IgD-negative memory B cell (primary cell): ENCODE measurements around the gene MAD1L1. TPM values are rescaled to one million over a fixed set of nuclear protein-coding genes. Genes with fewer than 3 reads are reported as not detected.
A peak's percentile ranks its signal among the peaks of the same experiment; 100 is the strongest.

ENCODE experiments used
- H3K27ac Mint-ChIP-seq, 3 donors: one replicate each; pipeline ENCODE4 v1.8.0; 2020 to 2022; ENCODE audit warnings: mild to moderate bottlenecking in 3 of 3, mixed read lengths in 3 of 3, moderate library complexity in 1 of 3
- H3K27me3 Mint-ChIP-seq: one replicate; pipeline ENCODE4 v1.8.0; 2021; ENCODE audit warnings: mixed read lengths
- H3K36me3 Mint-ChIP-seq: one replicate; pipeline ENCODE4 v1.8.0; 2020; ENCODE audit warnings: mild to moderate bottlenecking, mixed read lengths
- H3K4me1 Mint-ChIP-seq, 3 donors: one replicate each; pipeline ENCODE4 v1.8.0; 2020 to 2022; ENCODE audit warnings: mixed read lengths in 3 of 3, mild to moderate bottlenecking in 1 of 3
- H3K4me3 Mint-ChIP-seq, 4 donors: one replicate each; pipeline ENCODE4 v1.8.0; 2020 to 2022; ENCODE audit warnings: mild to moderate bottlenecking in 4 of 4, mixed read lengths in 4 of 4, moderate library complexity in 3 of 4
- H3K9me3 Mint-ChIP-seq, 3 donors: one replicate each; pipeline ENCODE4 v1.8.0; 2020 to 2021; ENCODE audit warnings: mixed read lengths in 3 of 3, mild to moderate bottlenecking in 1 of 3
- polyA plus RNA-seq: library from polyadenylated mRNA; unstranded; fragments of 300-500 nt; fragmentation: Illumina TruSeq; gene quantifications from one replicate; pipeline ENCODE4 v1.2.3, GENCODE V29; 2021

The MAD1L1 gene
- polyA plus RNA-seq, 1 donor from 2014 or later, result 133 TPM

DNA sequence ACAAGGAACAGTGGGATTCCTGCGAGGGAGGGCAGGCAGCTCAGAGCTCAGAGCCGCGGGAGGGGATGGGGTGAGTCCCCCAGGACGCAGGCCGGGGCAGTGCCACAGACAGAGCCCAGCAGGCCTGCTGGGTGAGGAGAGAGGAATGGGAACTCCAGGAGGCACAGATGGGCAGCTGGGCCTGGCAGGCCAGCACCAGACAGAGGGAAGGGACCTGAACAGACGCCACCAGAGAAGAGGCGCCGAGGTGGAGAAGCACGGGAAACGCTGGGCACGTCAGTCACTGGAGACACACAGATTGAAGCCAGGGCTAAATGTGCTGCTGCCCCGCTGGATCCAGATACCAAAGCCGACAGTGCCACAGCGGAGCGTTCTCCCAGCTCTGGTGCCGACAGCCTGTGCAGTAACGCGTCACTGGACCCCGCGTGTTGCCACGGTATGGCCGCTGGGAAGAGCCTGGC is 225.8 kb downstream of the MAD1L1 start:
- peaks cover 7% of the 10 kb centered on the region for H3K36me3 Mint-ChIP-seq
- peaks cover 4 to 12% (median 11%) of the 10 kb centered on the region in 3 donors for H3K4me1 Mint-ChIP-seq
- no peaks in the 10 kb centered on the region for H3K9me3 Mint-ChIP-seq
- no peak overlapping the region for H3K4me3 Mint-ChIP-seq
- H3K27me3 Mint-ChIP-seq, result no peaks in the 10 kb centered on the region
- no peak overlapping the region for H3K27ac Mint-ChIP-seq

- Mint-ChIP-seq H3K4me1 (peaks cover 4 to 12% (median 11%) of the 10 kb centered on the region in 3 donors), H3K36me3 (peaks cover 7% of the 10 kb centered on the region), H3K27ac (peak overlapping the region in 1 of 3 donors; percentile 3), H3K9me3 (no peaks in the 10 kb centered on the region), H3K27me3 (no peaks in the 10 kb centered on the region), H3K4me3 (peak overlapping the region in 2 of 4 donors; percentile 61 to 76)
Measured at GRCh38 chr7:2006231-2006771, 226.4 kb downstream of the MAD1L1 start.

GRCh38 chr7:2005786-2006185 is 227.0 kb downstream of the MAD1L1 start:
- peak overlapping the region in 1 of 4 donors; percentile 76 for H3K4me3 Mint-ChIP-seq
- H3K9me3 Mint-ChIP-seq, result no peaks in the 10 kb centered on the region
- H3K4me1 Mint-ChIP-seq, result peaks cover 4 to 12% (median 11%) of the 10 kb centered on the region in 3 donors
- peak overlapping the region in 1 of 3 donors; percentile 3 for H3K27ac Mint-ChIP-seq
- H3K36me3 Mint-ChIP-seq, result peaks cover 6% of the 10 kb centered on the region
- H3K27me3 Mint-ChIP-seq, result no peaks in the 10 kb centered on the region

- Mint-ChIP-seq H3K4me1 (peaks cover 4 to 12% (median 11%) of the 10 kb centered on the region in 3 donors), H3K27me3 (no peaks in the 10 kb centered on the region), H3K27ac (no peak overlapping the region), H3K9me3 (no peaks in the 10 kb centered on the region), H3K36me3 (peaks cover 4% of the 10 kb centered on the region), H3K4me3 (peak overlapping the region in 1 of 4 donors; percentile 76)
Measured at GRCh38 chr7:2004841-2005725, 227.7 kb downstream of the MAD1L1 start.

DNA sequence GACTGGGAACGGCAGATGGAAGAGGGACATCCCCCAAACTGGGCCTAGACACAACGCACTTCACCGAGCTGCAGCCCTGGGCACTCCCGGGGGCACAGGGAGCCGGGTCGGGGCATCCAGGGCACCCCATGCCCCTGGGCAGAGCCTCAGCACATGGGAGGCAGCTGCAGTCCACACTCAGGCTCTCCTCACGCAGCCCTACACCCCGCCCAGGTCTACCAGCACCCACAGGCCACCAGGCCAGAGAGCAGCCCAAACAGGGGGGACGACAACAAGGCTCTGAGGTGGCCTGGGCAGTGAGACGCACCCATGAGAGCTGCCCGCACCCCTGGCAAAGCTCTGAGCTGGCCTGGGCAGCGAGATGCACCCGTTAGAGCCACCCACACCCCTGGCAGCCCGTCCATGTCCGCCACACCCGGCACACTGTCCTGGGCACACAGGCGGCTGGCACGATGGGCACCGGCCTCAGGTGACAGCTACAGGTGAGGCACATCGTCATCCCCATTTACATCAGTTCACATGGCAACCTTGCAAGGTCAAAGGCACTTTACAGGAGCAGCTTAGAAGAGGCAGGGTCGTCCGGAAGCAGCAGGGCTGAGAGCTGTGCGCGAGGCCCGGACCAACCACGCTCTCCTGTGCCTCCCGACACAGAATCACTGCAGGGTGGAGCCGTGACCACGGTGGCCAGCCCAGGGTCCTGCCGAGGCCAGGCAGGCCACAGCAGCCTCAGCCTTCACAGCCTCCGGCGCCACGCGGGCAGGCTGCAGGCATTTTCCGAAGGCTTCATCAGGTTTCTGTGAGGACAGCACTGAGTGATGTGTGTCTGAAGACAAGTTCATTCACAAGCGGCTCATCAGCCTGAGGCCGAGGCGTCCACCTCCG is 228.6 kb downstream of the MAD1L1 start:
- Mint-ChIP-seq H3K9me3 (no peaks in the 10 kb centered on the region), H3K4me3 (no peak overlapping the region), H3K4me1 (peaks cover 4 to 13% (median 11%) of the 10 kb centered on the region in 3 donors), H3K36me3 (peaks cover 7% of the 10 kb centered on the region), H3K27me3 (no peaks in the 10 kb centered on the region), H3K27ac (no peak overlapping the region)

- peaks cover 7% of the 10 kb centered on the region for H3K36me3 Mint-ChIP-seq
Measured at GRCh38 chr7:2003451-2003930, 229.3 kb downstream of the MAD1L1 start.

DNA sequence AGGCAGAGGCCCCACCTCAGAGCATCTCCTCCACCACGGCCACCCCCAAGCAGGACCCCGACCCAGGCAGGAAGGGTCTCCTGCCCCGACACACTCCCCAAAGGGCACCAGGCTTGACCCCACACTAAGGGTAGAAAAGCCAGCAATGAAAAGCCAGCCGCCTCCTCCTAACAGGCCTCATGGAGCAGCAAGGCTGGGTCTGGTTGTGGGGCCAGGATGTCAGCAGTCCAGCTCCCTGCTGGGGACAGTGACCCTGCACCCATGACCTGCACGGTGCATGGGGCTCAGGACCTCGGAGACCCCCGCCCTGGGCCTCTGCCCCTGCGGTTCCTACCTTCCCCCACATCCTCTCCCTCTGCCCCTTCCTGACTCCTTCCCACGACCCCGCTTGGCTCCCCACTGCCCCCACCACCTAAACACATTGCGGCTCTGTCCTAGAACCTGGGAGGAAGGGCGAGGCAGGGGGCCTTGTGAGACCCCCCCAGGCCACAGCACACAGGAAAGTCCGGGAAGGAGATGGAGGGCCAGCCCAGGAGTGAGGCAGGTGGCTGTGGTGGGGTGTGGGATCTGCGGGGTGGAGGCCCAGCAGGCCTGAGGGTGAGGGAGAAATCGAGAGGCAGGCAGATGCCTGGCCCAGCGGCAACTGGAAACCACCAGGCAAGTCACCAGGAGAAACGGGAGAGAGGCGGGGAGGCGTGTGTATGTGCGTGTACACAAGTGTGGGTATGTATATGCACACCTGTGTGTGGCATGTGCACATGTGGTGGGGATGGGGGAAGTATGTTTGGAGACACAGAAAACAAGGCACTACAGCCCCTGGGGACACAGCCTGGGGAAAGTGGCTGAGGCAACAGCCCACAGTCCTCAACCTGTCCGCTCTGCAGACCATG is 229.9 kb downstream of the MAD1L1 start:
- Mint-ChIP-seq H3K9me3 (no peaks in the 10 kb centered on the region), H3K27ac (no peak overlapping the region), H3K4me1 (peaks cover 4 to 13% (median 11%) of the 10 kb centered on the region in 3 donors), H3K27me3 (no peaks in the 10 kb centered on the region), H3K36me3 (peaks cover 7% of the 10 kb centered on the region), H3K4me3 (no peak overlapping the region)

More at GRCh38 chr7:2003451-2003930, 229.3 kb downstream of the MAD1L1 start:
- Mint-ChIP-seq H3K4me3 (no peak overlapping the region), H3K27ac (no peak overlapping the region), H3K9me3 (no peaks in the 10 kb centered on the region), H3K27me3 (no peaks in the 10 kb centered on the region), H3K4me1 (peaks cover 4 to 13% (median 11%) of the 10 kb centered on the region in 3 donors)

- Mint-ChIP-seq H3K27me3 (no peaks in the 10 kb centered on the region), H3K27ac (no peak overlapping the region), H3K36me3 (peaks cover 7% of the 10 kb centered on the region), H3K4me3 (no peak overlapping the region), H3K4me1 (peaks cover 4 to 13% (median 10%) of the 10 kb centered on the region in 3 donors), H3K9me3 (no peaks in the 10 kb centered on the region)
Measured at GRCh38 chr7:2001601-2002442, 230.9 kb downstream of the MAD1L1 start.

DNA sequence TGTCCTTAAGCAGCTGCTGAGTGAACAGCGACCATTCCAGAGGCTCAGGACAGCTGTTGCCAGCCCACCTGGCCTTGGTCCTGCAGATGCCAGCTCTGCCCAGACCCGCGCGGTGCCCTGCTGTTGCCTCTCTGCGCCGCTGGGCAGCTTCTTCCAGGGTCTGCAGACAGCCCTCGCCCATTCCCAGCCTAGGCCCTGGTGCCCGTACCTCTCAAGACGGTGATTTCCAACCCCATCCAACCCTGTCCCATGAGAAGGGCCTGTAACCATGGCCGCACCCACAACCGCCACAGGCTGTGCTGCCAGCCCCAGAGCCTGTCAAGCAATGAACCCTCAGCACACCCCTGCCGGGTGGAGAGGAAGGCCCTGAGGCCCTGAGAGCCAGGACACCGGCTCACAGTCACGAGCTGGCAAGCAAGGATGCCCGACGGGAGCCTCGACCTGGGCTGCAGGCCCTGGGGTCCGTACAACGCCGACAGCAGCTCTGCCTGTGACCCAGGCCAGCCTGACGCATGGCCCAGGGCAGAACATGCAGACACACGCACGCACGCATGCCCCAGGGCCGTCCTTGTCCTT is 231.9 kb downstream of the MAD1L1 start:
- peaks cover 7% of the 10 kb centered on the region for H3K36me3 Mint-ChIP-seq
- H3K27ac Mint-ChIP-seq, result no peak overlapping the region
- no peak overlapping the region for H3K4me3 Mint-ChIP-seq
- peaks cover 4 to 10% (median 5%) of the 10 kb centered on the region in 3 donors for H3K4me1 Mint-ChIP-seq
- no peaks in the 10 kb centered on the region for H3K9me3 Mint-ChIP-seq
- H3K27me3 Mint-ChIP-seq, result no peaks in the 10 kb centered on the region

DNA sequence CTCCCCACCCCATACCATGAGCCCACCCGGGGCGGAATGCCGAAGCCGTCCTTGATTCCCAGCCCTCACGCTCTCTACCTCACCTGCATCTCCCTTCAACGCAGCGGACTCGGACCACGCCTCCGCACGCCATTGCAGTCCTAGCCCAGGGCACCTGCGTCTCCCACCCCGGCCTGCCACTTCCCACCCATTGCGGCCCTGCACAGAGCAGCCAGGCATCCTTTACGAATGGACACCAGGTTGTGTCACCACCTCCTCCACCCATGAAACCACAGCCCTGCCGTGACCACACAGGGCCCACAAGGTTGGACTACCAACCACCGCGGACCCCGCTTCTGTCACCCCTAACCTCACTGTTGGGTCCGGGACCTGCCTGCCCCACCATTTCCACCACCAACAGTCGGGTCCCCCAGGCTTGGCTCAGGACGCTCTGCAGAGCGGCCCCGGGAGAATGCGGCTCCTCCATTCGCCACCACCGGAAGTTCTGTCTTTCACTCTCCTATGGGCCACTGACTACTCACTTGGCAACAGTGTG is 232.5 kb downstream of the MAD1L1 start:
- Mint-ChIP-seq H3K4me1 (peaks cover 1 to 4% (median 2%) of the 10 kb centered on the region in 3 donors), H3K36me3 (peaks cover 7% of the 10 kb centered on the region), H3K9me3 (no peaks in the 10 kb centered on the region), H3K4me3 (no peak overlapping the region), H3K27ac (no peak overlapping the region), H3K27me3 (no peaks in the 10 kb centered on the region)

DNA sequence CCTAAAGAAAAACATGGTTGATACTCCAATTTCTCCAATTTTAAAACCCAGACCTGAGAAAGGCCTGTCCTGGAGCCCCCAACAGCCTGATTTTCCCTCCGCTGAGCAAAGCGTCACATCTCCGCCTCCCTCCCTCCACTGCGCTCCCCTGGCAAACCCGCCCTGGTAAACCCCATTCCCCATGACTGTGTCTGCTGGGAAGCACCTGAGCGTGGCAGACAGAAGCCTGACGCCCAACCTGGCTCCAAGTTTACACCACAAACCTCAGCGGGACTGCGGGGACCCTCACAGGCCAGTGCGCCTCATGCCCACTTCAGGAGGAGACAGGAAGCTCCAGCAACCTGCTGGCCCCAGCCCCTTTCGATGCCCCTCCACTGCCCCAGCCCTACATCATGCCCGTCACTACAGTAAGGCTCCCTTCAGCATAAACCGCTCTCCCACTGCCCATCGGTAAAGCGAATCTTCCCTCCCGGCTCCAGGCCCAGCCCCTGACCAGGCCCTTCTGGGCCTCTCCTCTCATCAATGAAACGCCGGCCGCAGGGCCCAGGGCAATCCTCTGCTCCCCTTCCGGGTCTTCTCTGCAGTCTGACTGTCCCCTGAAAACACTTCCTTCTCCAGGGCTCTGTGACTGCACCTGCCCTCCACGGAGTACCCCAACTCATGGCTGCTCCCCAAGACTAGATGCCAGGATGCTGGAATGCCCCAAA is 233.3 kb downstream of the MAD1L1 start:
- Mint-ChIP-seq H3K4me1 (peaks cover 0 to 2% (median 0%) of the 10 kb centered on the region in 3 donors), H3K27me3 (no peaks in the 10 kb centered on the region), H3K4me3 (no peak overlapping the region), H3K36me3 (peaks cover 7% of the 10 kb centered on the region), H3K27ac (peak overlapping the region in 1 of 3 donors; percentile 72), H3K9me3 (no peaks in the 10 kb centered on the region)

GRCh38 chr7:1998146-1998545 is 234.6 kb downstream of the MAD1L1 start:
- H3K9me3 Mint-ChIP-seq, result no peaks in the 10 kb centered on the region
- no peaks in the 10 kb centered on the region for H3K27me3 Mint-ChIP-seq
- H3K27ac Mint-ChIP-seq, result no peak overlapping the region
- no peak overlapping the region for H3K4me3 Mint-ChIP-seq
- peaks cover 0 to 2% (median 0%) of the 10 kb centered on the region in 3 donors for H3K4me1 Mint-ChIP-seq
- H3K36me3 Mint-ChIP-seq, result peaks cover 7% of the 10 kb centered on the region
